SK-MEL-5 (cell line): ENCODE results near the gene HS3ST5. TPM values are rescaled to one million over a fixed set of nuclear protein-coding genes. Genes with fewer than 3 reads are reported as not detected.

Experiments used
- DNase-seq: peaks from one replicate; pipeline ENCODE4 v3.0.0-alpha.2; 2016; ENCODE audit warnings: low read depth, low spot score
- in situ Hi-C: cut with HindIII; loops from 2 replicates; pipeline ENCODE4 v1.10.0; 2016; ENCODE audit warnings: low sequenced_read_pairs, high pct_unique_total_duplicates, low pct_unique_long_range_greater_than_20kb
- small RNA-seq, 2 experiments: library from RNA; depleted of rRNA; stranded (forward); fragments of <200 nt; gene quantifications; one replicate each; pipeline ENCODE3, GENCODE V24; 2014
- total RNA-seq: library from RNA; depleted of rRNA; stranded (reverse); fragments of >200 nt; shearing (Covaris generic); gene quantifications from 2 replicates; pipeline ENCODE4 v1.2.3, GENCODE V29; 2014

HS3ST5 gene
- total RNA-seq, 1 experiment from 2014 or later: 0.42 TPM

DNA sequence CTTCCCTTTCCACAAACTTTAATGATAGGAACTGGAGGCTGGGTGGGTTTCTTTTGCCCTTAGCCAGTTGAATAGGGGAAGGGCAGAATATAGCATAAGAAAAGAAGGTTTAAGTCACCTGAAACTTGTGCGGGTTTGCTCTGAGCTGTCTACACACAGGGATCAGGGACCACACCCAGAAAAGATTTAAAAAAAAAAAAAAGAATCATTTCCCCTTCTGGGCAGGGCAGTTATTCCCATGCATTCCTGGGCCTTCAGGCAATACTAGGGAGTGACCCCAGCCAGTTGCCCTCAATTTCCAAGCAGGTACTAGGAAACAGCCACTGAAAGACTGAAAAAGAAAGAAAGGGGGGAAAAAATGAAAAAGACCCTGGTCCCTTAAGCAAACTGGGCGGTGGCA, 332.3 kb downstream of the HS3ST5 start:
- in situ Hi-C loops: no loop called here
- no peak for DNase-seq

GRCh38 chr6:114009192-114009591, 333.6 kb downstream of the HS3ST5 start:
- in situ Hi-C loops: no loop called here
- DNase-seq: no peak

GRCh38 chr6:114008331-114008730, 334.5 kb downstream of the HS3ST5 start:
- in situ Hi-C loops: no loop called here
- DNase-seq: no peak

GRCh38 chr6:114007516-114007915, 335.3 kb downstream of the HS3ST5 start:
- DNase-seq: no peak
- in situ Hi-C loops: no loop called here

Small RNAs within 50 kb of the gene (small RNA-seq; reads per million reads assigned to genes)
- 0 to 0.05 reads per million in 2 experiments for gene RNA5SP213
